ENCODE data around the gene VEZF1.

GRCh38 chr17:57946798-57947358 is 41.2 kb downstream of the VEZF1 start:
- TF ChIP-seq CTCF (conservative IDR thresholded peaks at IDR 0.05) (no peak), EZH2 (IDR thresholded peaks at IDR 0.05; ENCODE audit: low read depth) (no peak)
